Ovary (tissue), 9 donors: ENCODE data around the gene KIAA0825. TPM values are rescaled to one million over a fixed set of nuclear protein-coding genes. Genes with fewer than 3 reads are reported as not detected.

Experiments
- DNase-seq, 5 donors: peaks; one replicate each; pipeline ENCODE4 v3.0.0-alpha.2; 2019 to 2020
- H3K27ac ChIP-seq, 2 donors: fragments of 200-600 bp; one replicate each; pipeline versions ENCODE4 v1.5.1 to v1.8.0; 2019 to 2022
- H3K27me3 ChIP-seq: fragments of 200-600 bp; one replicate; pipeline ENCODE4 v1.8.0; 2022
- H3K36me3 ChIP-seq: fragments of 200-600 bp; sonication (generic); one replicate; pipeline ENCODE4 v1.5.1; 2019
- H3K4me1 ChIP-seq: one replicate; pipeline ENCODE4 v1.8.1; 2013; ENCODE audit warnings: mild to moderate bottlenecking, moderate library complexity; ENCODE audit not compliant: insufficient read depth
- H3K4me3 ChIP-seq: fragments of 200-600 bp; sonication (generic); one replicate; pipeline ENCODE4 v1.5.1; 2017
- H3K9me3 ChIP-seq, 2 donors: fragments of 200-600 bp in 1 of 2; sonication (generic) in 1 of 2; one replicate each; pipeline versions ENCODE4 v1.5.1 to v1.8.1; 2013 to 2019; ENCODE audit warnings: mild to moderate bottlenecking in 1 of 2, moderate library complexity in 1 of 2
- EP300 ChIP-seq: sonication (generic); formaldehyde crosslinking; IDR thresholded peaks from one replicate; pipeline ENCODE4 v1.6.1; 2017; ENCODE audit warnings: antibody characterized with exemption
- POLR2A ChIP-seq: fragments of 450-650 bp; IDR thresholded peaks from one replicate; pipeline ENCODE4 v1.6.1; 2017; ENCODE audit warnings: antibody characterized with exemption, mild to moderate bottlenecking, moderate library complexity
- WGBS, 3 donors: extraction: QIAGEN DNeasy Blood & Tissue Kit in 1 of 3; methylation state at CpG; one replicate each; pipeline versions ENCODE4 v1.1.5 to v1.1.7; 2013 to 2017; 5-methylcytosine and 5-hydroxymethylcytosine counted together
- intact Hi-C, 4 donors: fragments of 100-400 bp; cut with DNase I; formaldehyde crosslinking; loops; one replicate each; pipeline versions ENCODE4 v1.11.0 to v1.15.1; 2022 to 2023
- polyA plus RNA-seq, 2 donors: library from polyadenylated mRNA; stranded (reverse); fragments of 200-250 nt in 1 of 2; fragments of 350-450 nt in 1 of 2; fragmentation: Illumina TruSeq in 1 of 2; extraction: RNeasy Lipid Tissue Mini Kit (QIAGEN cat#74804) in 1 of 2; gene quantifications; one replicate each; pipeline ENCODE4 v1.2.3, GENCODE V29; 2013 to 2014
- total RNA-seq, 7 donors: library from RNA; depleted of rRNA in 2 of 7; stranded (reverse); fragments of >200 nt in 2 of 7; fragmentation: NEBNext Ultra II Directional in 3 of 7; extraction: Animal tissue kit (Norgen Biotek cat#: 25700) in 3 of 7; gene quantifications; one replicate each; pipeline versions ENCODE4 v1.1.0 to v1.2.4, GENCODE V29; 2016 to 2023
- TF ChIP-seq, protein P1 (sequence below), 3 donors: fragments of 450-650 bp in 2 of 3; fragments of 200-600 bp in 1 of 3; IDR thresholded peaks; one replicate each; pipeline versions ENCODE4 v1.5.1 to v1.8.0; 2016 to 2022; ENCODE audit warnings: antibody characterized with exemption in 3 of 3, mild to moderate bottlenecking in 1 of 3
- donor health status: DM: no; HTN: no; CAD: no; lungs with moderate emphysema.
- donor health status: DM: no; HTN: no; CAD: no.
- donor health status: Bipolar disorder and iron deficiency.
- donor health status: DM: yes; HTN: yes; CAD: no.
- donor health status: DM: no; HTN: no; CAD: no.
- donor health status: DM: yes; HTN: yes; CAD: no.

KIAA0825 gene
- total and polyA plus RNA-seq, 9 donors: 0.70 to 12.4 (median 3.9) TPM

- H3K4me1 ChIP-seq: no peaks in the 10 kb centered on the region
- intact Hi-C loops: no loop called here
- H3K36me3 ChIP-seq: no peaks in the 10 kb centered on the region
- no peak overlapping the region for H3K27ac ChIP-seq
- no peak for DNase-seq
- no peaks in the 10 kb centered on the region for H3K27me3 ChIP-seq
- WGBS, 3 donors: 80 to 91% (median 91%) methylated on average over 3 of the region's 3 CpGs
- TF ChIP-seq POLR2A: no peak
- TF ChIP-seq EP300: no peak
- TF ChIP-seq, protein P1, sequence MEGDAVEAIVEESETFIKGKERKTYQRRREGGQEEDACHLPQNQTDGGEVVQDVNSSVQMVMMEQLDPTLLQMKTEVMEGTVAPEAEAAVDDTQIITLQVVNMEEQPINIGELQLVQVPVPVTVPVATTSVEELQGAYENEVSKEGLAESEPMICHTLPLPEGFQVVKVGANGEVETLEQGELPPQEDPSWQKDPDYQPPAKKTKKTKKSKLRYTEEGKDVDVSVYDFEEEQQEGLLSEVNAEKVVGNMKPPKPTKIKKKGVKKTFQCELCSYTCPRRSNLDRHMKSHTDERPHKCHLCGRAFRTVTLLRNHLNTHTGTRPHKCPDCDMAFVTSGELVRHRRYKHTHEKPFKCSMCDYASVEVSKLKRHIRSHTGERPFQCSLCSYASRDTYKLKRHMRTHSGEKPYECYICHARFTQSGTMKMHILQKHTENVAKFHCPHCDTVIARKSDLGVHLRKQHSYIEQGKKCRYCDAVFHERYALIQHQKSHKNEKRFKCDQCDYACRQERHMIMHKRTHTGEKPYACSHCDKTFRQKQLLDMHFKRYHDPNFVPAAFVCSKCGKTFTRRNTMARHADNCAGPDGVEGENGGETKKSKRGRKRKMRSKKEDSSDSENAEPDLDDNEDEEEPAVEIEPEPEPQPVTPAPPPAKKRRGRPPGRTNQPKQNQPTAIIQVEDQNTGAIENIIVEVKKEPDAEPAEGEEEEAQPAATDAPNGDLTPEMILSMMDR (IDR thresholded peaks at IDR 0.05): no peak
- H3K4me3 ChIP-seq: no peak overlapping the region
- no peaks in the 10 kb centered on the region for H3K9me3 ChIP-seq
Measured at GRCh38 chr5:94467346-94467953, 151.0 kb downstream of the KIAA0825 start.

GRCh38 chr5:94463739-94464138, 154.7 kb downstream of the KIAA0825 start:
- TF ChIP-seq, protein P1 (IDR thresholded peaks at IDR 0.05): no peak
- TF ChIP-seq EP300: no peak
- TF ChIP-seq POLR2A: no peak
- no peaks in the 10 kb centered on the region for H3K27me3 ChIP-seq
- no peaks in the 10 kb centered on the region for H3K36me3 ChIP-seq
- H3K27ac ChIP-seq: no peak overlapping the region
- H3K4me1 ChIP-seq: no peaks in the 10 kb centered on the region
- no peaks in the 10 kb centered on the region for H3K9me3 ChIP-seq
- H3K4me3 ChIP-seq: no peak overlapping the region
- no peak for DNase-seq
- 4 to 7% (median 5%) methylated on average over 2 of the region's 2 CpGs for WGBS, 3 donors
- intact Hi-C loops: no loop called here

GRCh38 chr5:94461131-94461530, 157.3 kb downstream of the KIAA0825 start:
- Histone ChIP-seq H3K9me3 (no peaks in the 10 kb centered on the region), H3K27ac (no peak overlapping the region), H3K4me3 (no peak overlapping the region), H3K36me3 (no peaks in the 10 kb centered on the region), H3K4me1 (no peaks in the 10 kb centered on the region), H3K27me3 (no peaks in the 10 kb centered on the region)
- TF ChIP-seq, protein P1 (IDR thresholded peaks at IDR 0.05): no peak
- no peak for TF ChIP-seq EP300
- TF ChIP-seq POLR2A: no peak
- DNase-seq: no peak
- intact Hi-C loops: no loop called here
- WGBS, 3 donors: 76 to 92% (median 86%) methylated on average over 4 of the region's 4 CpGs

DNA sequence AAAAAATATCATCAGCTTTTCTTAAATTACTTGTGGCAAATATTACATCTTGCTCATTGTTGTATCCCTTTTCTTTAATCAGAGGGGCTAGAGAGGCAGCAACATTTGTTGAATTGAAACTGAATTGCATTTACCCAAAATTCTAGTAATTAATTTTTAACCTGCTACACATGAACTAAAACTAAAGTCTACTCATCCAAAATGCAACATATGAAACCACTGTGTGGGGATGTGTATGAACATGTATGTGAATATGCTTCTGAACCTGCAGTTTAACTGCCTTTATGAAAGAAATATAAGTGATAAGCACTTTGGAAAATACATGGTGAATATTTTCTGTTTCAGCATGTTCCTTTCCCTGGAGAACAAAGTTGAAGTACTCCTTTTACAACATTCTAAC, 158.5 kb downstream of the KIAA0825 start:
- TF ChIP-seq, protein P1 (IDR thresholded peaks at IDR 0.05): no peak
- TF ChIP-seq POLR2A (no peak), EP300 (no peak)
- Histone ChIP-seq H3K27me3 (no peaks in the 10 kb centered on the region), H3K4me3 (no peak overlapping the region), H3K27ac (no peak overlapping the region), H3K36me3 (no peaks in the 10 kb centered on the region), H3K4me1 (no peaks in the 10 kb centered on the region), H3K9me3 (no peaks in the 10 kb centered on the region)
- intact Hi-C loops: no loop called here
- DNase-seq: no peak
